Adipocyte (in vitro differentiated cells): Measurements from ENCODE around the gene MYRIP.

ENCODE experiments used
- DNase-seq: peaks from one replicate; pipeline ENCODE4 v3.0.0-alpha.2; 2015; ENCODE audit warnings: low read depth
- H3K27me3 ChIP-seq: replicated peaks from 2 replicates; pipeline ENCODE4 v1.7.0; 2013; ENCODE audit warnings: mild to moderate bottlenecking, low read length, moderate library complexity; ENCODE audit not compliant: control insufficient read depth, insufficient read depth
- H3K36me3 ChIP-seq: 2 replicates; pipeline ENCODE4 v1.7.0; 2013; ENCODE audit warnings: low read length, mild to moderate bottlenecking, moderate library complexity; ENCODE audit not compliant: control insufficient read depth, insufficient read depth, severe bottlenecking
- H3K4me1 ChIP-seq: 2 replicates; pipeline ENCODE4 v1.7.0; 2013; ENCODE audit warnings: mild to moderate bottlenecking, low read length, moderate library complexity; ENCODE audit not compliant: control insufficient read depth, insufficient read depth
- H3K4me3 ChIP-seq: 2 replicates; pipeline ENCODE4 v1.7.0; 2013; ENCODE audit warnings: mild to moderate bottlenecking, low read length, moderate library complexity
- H3K9ac ChIP-seq: 2 replicates; pipeline ENCODE4 v1.7.0; 2013; ENCODE audit warnings: mild to moderate bottlenecking, low read length, moderate library complexity
- H3K9me3 ChIP-seq: 2 replicates; pipeline ENCODE4 v1.7.0; 2013; ENCODE audit warnings: mild to moderate bottlenecking, low read length, moderate library complexity; ENCODE audit not compliant: control insufficient read depth

The MYRIP gene

GRCh38 chr3:39972508-39972907 lies 163.1 kb downstream of the MYRIP start:
- DNase-seq, result no peak
- no peaks in the 10 kb centered on the region for H3K36me3 ChIP-seq

GRCh38 chr3:39977058-39977794 lies 167.8 kb downstream of the MYRIP start:
- Histone ChIP-seq H3K9me3 (no peaks in the 10 kb centered on the region), H3K27me3 (no peaks in the 10 kb centered on the region), H3K36me3 (no peaks in the 10 kb centered on the region), H3K4me1 (no peaks in the 10 kb centered on the region), H3K4me3 (no peak overlapping the region), H3K9ac (no peak overlapping the region)
- DNase-seq, result no peak

More at GRCh38 chr3:39972508-39972907, 163.1 kb downstream of the MYRIP start:
- Histone ChIP-seq H3K9ac (no peak overlapping the region), H3K9me3 (no peaks in the 10 kb centered on the region), H3K27me3 (no peaks in the 10 kb centered on the region), H3K4me3 (no peak overlapping the region), H3K4me1 (no peaks in the 10 kb centered on the region)

GRCh38 chr3:39978308-39978707 lies 168.9 kb downstream of the MYRIP start:
- no peaks in the 10 kb centered on the region for H3K4me1 ChIP-seq
- H3K9me3 ChIP-seq, result no peaks in the 10 kb centered on the region
- DNase-seq, result no peak
- no peaks in the 10 kb centered on the region for H3K27me3 ChIP-seq
- no peaks in the 10 kb centered on the region for H3K36me3 ChIP-seq
- no peak overlapping the region for H3K4me3 ChIP-seq
- H3K9ac ChIP-seq, result no peak overlapping the region

- no peak for DNase-seq
- Histone ChIP-seq H3K4me3 (no peak overlapping the region), H3K27me3 (no peaks in the 10 kb centered on the region)
Measured at GRCh38 chr3:39980058-39980457, 170.6 kb downstream of the MYRIP start.

GRCh38 chr3:39980781-39981180 lies 171.4 kb downstream of the MYRIP start:
- H3K36me3 ChIP-seq, result no peaks in the 10 kb centered on the region
- no peaks in the 10 kb centered on the region for H3K27me3 ChIP-seq
- H3K4me1 ChIP-seq, result no peaks in the 10 kb centered on the region
- H3K9ac ChIP-seq, result no peak overlapping the region
- H3K4me3 ChIP-seq, result no peak overlapping the region
- no peaks in the 10 kb centered on the region for H3K9me3 ChIP-seq
- no peak for DNase-seq

More at GRCh38 chr3:39980058-39980457, 170.6 kb downstream of the MYRIP start:
- Histone ChIP-seq H3K36me3 (no peaks in the 10 kb centered on the region), H3K9ac (no peak overlapping the region), H3K4me1 (no peaks in the 10 kb centered on the region), H3K9me3 (no peaks in the 10 kb centered on the region)

DNA sequence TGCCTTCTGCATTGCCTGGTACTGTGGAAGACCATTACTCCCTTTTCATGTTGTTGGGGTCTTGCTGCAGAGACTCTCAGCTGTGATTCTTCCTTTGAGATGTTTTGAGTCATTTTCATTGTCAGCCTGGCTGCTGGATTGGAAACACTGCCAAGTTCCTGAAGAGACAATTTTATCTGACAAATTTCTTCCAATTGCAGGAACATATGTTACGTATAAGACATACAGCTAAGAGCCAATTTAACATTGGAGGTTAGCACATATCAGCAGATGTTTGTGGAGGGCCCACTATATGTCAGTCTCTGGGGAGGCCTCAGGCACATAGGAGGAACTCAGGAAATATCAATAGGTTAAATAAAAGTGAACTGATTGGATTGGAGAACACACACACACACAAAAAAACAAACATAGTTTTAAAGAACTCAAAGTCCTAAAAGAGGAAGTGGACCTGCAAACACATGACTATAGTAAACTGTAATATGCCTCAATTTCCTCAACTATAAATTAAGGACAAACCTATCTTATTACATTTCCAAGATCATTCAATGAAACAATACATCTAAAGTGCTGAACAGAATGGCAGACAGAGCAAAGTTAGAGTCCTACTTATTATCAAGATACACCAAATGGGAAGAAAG lies 172.3 kb downstream of the MYRIP start:
- no peaks in the 10 kb centered on the region for H3K4me1 ChIP-seq
- H3K36me3 ChIP-seq, result no peaks in the 10 kb centered on the region
- no peak overlapping the region for H3K9ac ChIP-seq
- H3K27me3 ChIP-seq, result no peaks in the 10 kb centered on the region
- peak; percentile 21 for DNase-seq
- no peaks in the 10 kb centered on the region for H3K9me3 ChIP-seq
- no peak overlapping the region for H3K4me3 ChIP-seq

DNA sequence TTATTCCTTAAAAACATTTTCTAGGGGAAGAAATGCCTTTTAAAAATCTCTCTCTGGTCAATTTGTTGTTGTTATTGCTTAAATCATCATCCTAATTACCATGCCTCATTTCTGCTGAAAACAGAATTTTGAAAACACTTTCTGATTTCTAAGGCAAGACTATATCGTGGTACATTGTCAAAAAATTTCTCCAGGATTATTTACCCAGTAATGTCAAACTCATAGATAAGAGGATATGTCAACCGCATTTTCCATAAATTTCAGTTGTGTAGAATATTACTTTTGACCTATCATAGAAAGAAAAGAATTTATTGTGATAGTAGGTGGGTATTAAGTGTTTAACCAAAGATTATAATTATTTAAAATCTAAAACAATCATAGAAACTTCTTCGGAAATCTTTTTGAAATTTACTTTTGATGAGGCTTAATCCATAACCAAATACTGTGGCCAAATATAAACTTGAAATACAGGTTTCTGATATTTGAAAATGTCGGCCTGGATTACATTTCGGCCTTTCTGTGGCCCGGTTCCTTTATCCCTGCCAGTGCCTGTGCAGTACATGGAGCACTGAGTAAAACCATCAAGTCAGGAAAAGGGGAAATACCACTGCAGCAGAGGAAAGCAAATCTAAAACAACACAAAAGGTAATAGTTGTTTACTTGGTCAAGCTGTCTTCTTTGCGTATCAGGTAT lies 173.4 kb downstream of the MYRIP start:
- Histone ChIP-seq H3K9ac (no peak overlapping the region), H3K4me3 (no peak overlapping the region)

GRCh38 chr3:39989746-39990145 lies 180.3 kb downstream of the MYRIP start:
- Histone ChIP-seq H3K27me3 (no peaks in the 10 kb centered on the region), H3K9ac (no peak overlapping the region), H3K36me3 (no peaks in the 10 kb centered on the region), H3K9me3 (peaks cover 20% of the 10 kb centered on the region), H3K4me1 (no peaks in the 10 kb centered on the region), H3K4me3 (no peak overlapping the region)
- no peak for DNase-seq

More for the DNA sequence above, 173.4 kb downstream of the MYRIP start:
- Histone ChIP-seq H3K9me3 (no peaks in the 10 kb centered on the region), H3K36me3 (no peaks in the 10 kb centered on the region), H3K4me1 (no peaks in the 10 kb centered on the region), H3K27me3 (no peaks in the 10 kb centered on the region)
- DNase-seq, result no peak

- no peaks in the 10 kb centered on the region for H3K36me3 ChIP-seq
- no peak overlapping the region for H3K9ac ChIP-seq
- peak overlapping the region; percentile 35 for H3K4me3 ChIP-seq
- H3K9me3 ChIP-seq, result peaks cover 20% of the 10 kb centered on the region
- H3K4me1 ChIP-seq, result no peaks in the 10 kb centered on the region
- H3K27me3 ChIP-seq, result no peaks in the 10 kb centered on the region
- DNase-seq, result peak; percentile 43
Measured at GRCh38 chr3:39990532-39990931, 181.1 kb downstream of the MYRIP start.

DNA sequence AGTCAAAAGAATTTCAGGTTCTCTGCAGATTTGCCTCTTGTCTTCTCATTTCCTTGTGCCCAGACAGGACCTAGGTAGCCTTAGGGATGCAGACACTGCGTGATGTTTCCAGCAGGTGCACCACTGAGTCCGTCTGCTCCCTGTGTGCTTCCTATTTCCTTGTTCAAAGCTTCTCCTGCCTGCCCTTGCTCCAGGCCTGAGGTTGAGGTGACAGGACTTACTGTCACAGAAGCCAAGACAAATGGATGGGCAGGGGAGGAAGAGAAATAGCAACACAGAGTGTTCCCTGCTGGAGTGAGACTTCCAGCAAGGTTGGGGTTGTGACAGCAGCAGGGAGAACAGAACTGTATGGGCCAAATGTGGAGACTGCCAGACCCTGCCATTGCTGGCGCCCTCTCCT lies 199.4 kb downstream of the MYRIP start:
- no peak for DNase-seq
- H3K4me1 ChIP-seq, result peaks cover 14% of the 10 kb centered on the region
- no peak overlapping the region for H3K4me3 ChIP-seq
- H3K9me3 ChIP-seq, result no peaks in the 10 kb centered on the region
- H3K27me3 ChIP-seq, result no peaks in the 10 kb centered on the region
- H3K9ac ChIP-seq, result no peak overlapping the region
- no peaks in the 10 kb centered on the region for H3K36me3 ChIP-seq

GRCh38 chr3:40009991-40010390 lies 200.6 kb downstream of the MYRIP start:
- Histone ChIP-seq H3K4me1 (peaks cover 14% of the 10 kb centered on the region), H3K27me3 (no peaks in the 10 kb centered on the region), H3K36me3 (no peaks in the 10 kb centered on the region), H3K9me3 (no peaks in the 10 kb centered on the region), H3K9ac (no peak overlapping the region), H3K4me3 (no peak overlapping the region)
- DNase-seq, result peak; percentile 24
